GM23248 (cell line): ENCODE measurements around the gene ARID5B. TPM values are rescaled to one million over a fixed set of nuclear protein-coding genes. Genes with fewer than 3 reads are reported as not detected.

Experiments used
- DNase-seq: peaks from one replicate; pipeline ENCODE4 v3.0.0-alpha.2; 2015
- H2AFZ ChIP-seq: fragments of 200-600 bp; sonication (generic); 2 replicates; pipeline ENCODE4 v1.6.1; 2016; ENCODE audit warnings: antibody characterized with exemption
- H3F3A ChIP-seq: fragments of 200-600 bp; sonication (generic); 2 replicates; pipeline ENCODE4 v1.6.1; 2016; ENCODE audit warnings: mild to moderate bottlenecking, antibody characterized with exemption, mixed run types; ENCODE audit not compliant: insufficient read depth
- H3K27ac ChIP-seq: fragments of 200-600 bp; sonication (generic); 2 replicates; pipeline ENCODE4 v1.5.1; 2016; ENCODE audit warnings: mild to moderate bottlenecking
- H3K27me3 ChIP-seq: fragments of 200-600 bp; sonication (generic); replicated peaks from 2 replicates; pipeline ENCODE4 v1.6.1; 2016; ENCODE audit warnings: mild to moderate bottlenecking; ENCODE audit not compliant: insufficient read depth
- H3K36me3 ChIP-seq: fragments of 200-600 bp; sonication (generic); 2 replicates; pipeline ENCODE4 v1.6.1; 2016; ENCODE audit warnings: low read depth, mild to moderate bottlenecking
- H3K4me1 ChIP-seq: fragments of 200-600 bp; sonication (generic); 2 replicates; pipeline ENCODE4 v1.6.1; 2016; ENCODE audit warnings: mild to moderate bottlenecking; ENCODE audit not compliant: insufficient read depth
- H3K4me2 ChIP-seq: fragments of 200-600 bp; sonication (generic); one replicate; pipeline ENCODE4 v1.6.1; 2016; ENCODE audit warnings: mild to moderate bottlenecking; ENCODE audit not compliant: unreplicated experiment
- H3K4me3 ChIP-seq: fragments of 200-600 bp; sonication (generic); 2 replicates; pipeline ENCODE4 v1.5.1; 2016; ENCODE audit warnings: mild to moderate bottlenecking
- H3K79me2 ChIP-seq: fragments of 200-600 bp; sonication (generic); 2 replicates; pipeline ENCODE4 v1.6.1; 2016; ENCODE audit warnings: mild to moderate bottlenecking; ENCODE audit not compliant: insufficient read depth
- H3K9ac ChIP-seq: fragments of 200-600 bp; sonication (generic); 2 replicates; pipeline ENCODE4 v1.6.1; 2016; ENCODE audit warnings: mild to moderate bottlenecking
- H3K9me2 ChIP-seq: fragments of 200-600 bp; sonication (generic); 2 replicates; pipeline ENCODE4 v1.6.1; 2016; ENCODE audit warnings: mixed run types, mild to moderate bottlenecking, moderate library complexity; ENCODE audit not compliant: insufficient read depth
- H3K9me3 ChIP-seq: fragments of 200-600 bp; sonication (generic); one replicate; pipeline ENCODE4 v1.6.1; 2017; ENCODE audit warnings: low read depth
- H4K20me1 ChIP-seq: fragments of 200-600 bp; sonication (generic); 2 replicates; pipeline ENCODE4 v1.6.0; 2016; ENCODE audit not compliant: insufficient read depth
- EZH2 ChIP-seq: fragments of 200-600 bp; sonication (generic); IDR thresholded peaks from 2 replicates; pipeline ENCODE4 v1.6.1; 2018; ENCODE audit warnings: antibody characterized with exemption, mild to moderate bottlenecking; ENCODE audit not compliant: insufficient read depth, poor library complexity, severe bottlenecking
- EZH2phosphoT487 ChIP-seq: fragments of 200-600 bp; sonication (generic); IDR thresholded peaks from 2 replicates; pipeline ENCODE4 v1.6.1; 2018; ENCODE audit warnings: antibody characterized with exemption, moderate library complexity, mild to moderate bottlenecking, low read depth; ENCODE audit not compliant: insufficient read depth
- WGBS, 2 experiments: methylation state at CpG; one replicate each; pipeline ENCODE4 v1.1.6; 2015 to 2017; ENCODE audit warnings: low lambda C conversion rate in 2 of 2, low coverage in 1 of 2; ENCODE audit errors: missing lambda C conversion rate in 2 of 2; 5-methylcytosine and 5-hydroxymethylcytosine counted together
- in situ Hi-C: fragments of 300-500 bp; cut with MboI; formaldehyde crosslinking; loops from 2 replicates; pipeline ENCODE4 v1.15.0; 2020
- polyA plus RNA-seq: library from polyadenylated mRNA; unstranded; fragments of >200 nt; fragmentation: Nextera tagmentation; extraction: Ambion mirVana; gene quantifications from 2 replicates; pipeline ENCODE4 v1.2.1, GENCODE V29; 2016
- total RNA-seq: library from RNA; depleted of rRNA; stranded (reverse); fragments of >200 nt; shearing (Covaris generic); gene quantifications from 2 replicates; pipeline ENCODE4 v1.2.3, GENCODE V29; 2014

ARID5B gene
- total and polyA plus RNA-seq, 2 experiments from 2014 or later = 56.7 to 78.8 TPM

DNA sequence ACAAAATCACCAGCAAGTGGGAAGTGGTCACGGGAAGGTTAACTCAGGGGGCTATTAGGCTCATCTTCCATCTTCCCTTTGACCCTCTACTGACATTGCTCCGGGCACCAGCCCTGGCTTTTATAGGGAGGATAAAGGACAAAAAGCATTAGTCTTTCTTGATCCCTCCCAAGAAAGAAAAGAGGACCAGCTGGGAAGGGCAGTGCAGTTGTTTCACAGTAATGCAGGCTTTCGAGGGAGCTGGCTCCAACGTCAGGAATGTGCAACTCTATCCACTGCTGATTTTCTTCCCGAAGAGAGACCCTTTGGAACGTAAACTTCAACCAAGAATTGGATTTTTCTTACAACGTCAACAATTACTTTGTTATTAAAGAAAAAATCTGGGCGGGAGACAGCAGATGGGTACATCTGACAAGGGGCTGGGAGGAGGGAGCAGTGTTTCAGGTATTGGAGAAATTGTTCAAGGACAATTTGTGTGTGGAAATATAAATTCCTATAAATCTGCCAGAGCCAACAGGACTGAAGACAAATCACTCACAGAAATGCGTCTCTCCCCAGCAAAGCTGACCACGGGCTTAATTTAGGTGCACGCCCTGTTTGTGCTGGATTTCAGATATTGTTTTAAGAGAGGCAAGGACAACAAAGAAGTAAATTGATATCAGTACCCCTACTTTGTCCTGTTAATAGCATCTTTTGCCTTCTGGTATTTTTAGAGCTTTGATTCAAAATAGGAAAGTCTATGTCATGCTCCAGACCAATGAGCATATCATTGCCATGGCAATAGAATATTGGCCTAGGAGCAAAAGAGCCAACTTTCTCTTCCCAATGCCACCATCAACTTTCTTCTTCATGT, 23.4 kb upstream of the ARID5B start:
- Histone ChIP-seq H3K27ac (no peak overlapping the region), H3K4me3 (no peak overlapping the region), H3F3A (peaks cover 4% of the 10 kb centered on the region; the same call in 1 of the 2 replicates), H3K36me3 (no peaks in the 10 kb centered on the region), H4K20me1 (no peaks in the 10 kb centered on the region), H3K27me3 (no peaks in the 10 kb centered on the region), H3K9me2 (no peaks in the 10 kb centered on the region), H3K79me2 (no peaks in the 10 kb centered on the region), H3K4me2 (no peak overlapping the region), H2AFZ (no peak overlapping the region), H3K4me1 (peaks cover 10% of the 10 kb centered on the region), H3K9me3 (no peaks in the 10 kb centered on the region), H3K9ac (no peak overlapping the region)
- in situ Hi-C loops = no loop called here
- no peak for TF ChIP-seq EZH2
- no peak for TF ChIP-seq EZH2phosphoT487
- 81% methylated on average over 11 of the region's 11 CpGs for WGBS, 2 experiments
- no peak for DNase-seq

DNA sequence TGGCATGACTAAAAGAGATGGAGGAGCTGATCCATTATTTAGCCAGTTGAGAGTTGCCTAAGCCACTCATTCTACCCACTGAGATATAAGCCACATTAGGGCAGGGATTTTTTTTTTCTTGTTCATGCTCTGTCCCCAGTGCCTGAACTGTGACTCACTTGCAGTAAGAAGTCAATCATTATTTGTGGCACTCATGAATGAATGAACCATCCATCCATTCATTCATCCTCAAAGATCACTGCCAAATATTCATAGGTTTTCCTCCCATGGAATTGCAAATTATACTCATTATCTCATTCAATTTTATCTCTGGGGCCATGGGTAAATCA, 22.8 kb upstream of the ARID5B start:
- TF ChIP-seq EZH2 (no peak), EZH2phosphoT487 (no peak)
- no peaks in the 10 kb centered on the region for H3K27me3 ChIP-seq
- no peaks in the 10 kb centered on the region for H3K9me2 ChIP-seq
- H3K9ac ChIP-seq = no peak overlapping the region
- no peaks in the 10 kb centered on the region for H3K79me2 ChIP-seq
- no peak overlapping the region for H2AFZ ChIP-seq
- H3K4me1 ChIP-seq = peaks cover 10% of the 10 kb centered on the region
- no peaks in the 10 kb centered on the region for H4K20me1 ChIP-seq
- H3K4me3 ChIP-seq = no peak overlapping the region
- no peaks in the 10 kb centered on the region for H3K9me3 ChIP-seq
- in situ Hi-C loops = no loop called here
- H3F3A ChIP-seq = peaks cover 4% of the 10 kb centered on the region; the same call in 1 of the 2 replicates
- no peak overlapping the region for H3K4me2 ChIP-seq
- H3K36me3 ChIP-seq = no peaks in the 10 kb centered on the region
- H3K27ac ChIP-seq = no peak overlapping the region
- no peak for DNase-seq

GRCh38 chr10:61882621-61883370, 18.7 kb upstream of the ARID5B start:
- TF ChIP-seq EZH2 (no peak), EZH2phosphoT487 (no peak)
- Histone ChIP-seq H3K79me2 (no peaks in the 10 kb centered on the region), H3K27me3 (no peaks in the 10 kb centered on the region), H3K36me3 (no peaks in the 10 kb centered on the region), H3F3A (peaks cover 4% of the 10 kb centered on the region; the same call in 1 of the 2 replicates), H2AFZ (peak overlapping the region; percentile 28; the same call in 1 of the 2 replicates), H4K20me1 (no peaks in the 10 kb centered on the region), H3K9ac (no peak overlapping the region), H3K27ac (peak overlapping the region; percentile 29), H3K9me3 (no peaks in the 10 kb centered on the region), H3K4me3 (no peak overlapping the region; the same call in 1 of the 2 replicates), H3K4me2 (no peak overlapping the region), H3K4me1 (peaks cover 10% of the 10 kb centered on the region), H3K9me2 (no peaks in the 10 kb centered on the region)
- 55 to 63% methylated on average over 6 of the region's 6 CpGs for WGBS, 2 experiments
- in situ Hi-C loops = no loop called here
- DNase-seq = peak; percentile 75

- H3K9me3 ChIP-seq = no peaks in the 10 kb centered on the region
- no peaks in the 10 kb centered on the region for H3K9me2 ChIP-seq
- H3K4me2 ChIP-seq = no peak overlapping the region
- no peak for DNase-seq
- H2AFZ ChIP-seq = no peak overlapping the region
- no peak overlapping the region for H3K9ac ChIP-seq
- in situ Hi-C loops = no loop called here
- WGBS, 2 experiments = 81 to 84% methylated on average over 7 of the region's 7 CpGs
- H3F3A ChIP-seq = peaks cover 4% of the 10 kb centered on the region; the same call in 1 of the 2 replicates
- H4K20me1 ChIP-seq = no peaks in the 10 kb centered on the region
- TF ChIP-seq EZH2phosphoT487 (no peak), EZH2 (no peak)
- H3K79me2 ChIP-seq = no peaks in the 10 kb centered on the region
- H3K36me3 ChIP-seq = no peaks in the 10 kb centered on the region
- no peak overlapping the region for H3K4me3 ChIP-seq
- H3K27ac ChIP-seq = no peak overlapping the region
- H3K27me3 ChIP-seq = no peaks in the 10 kb centered on the region
- H3K4me1 ChIP-seq = peaks cover 10% of the 10 kb centered on the region
Measured at GRCh38 chr10:61883371-61884025, 18.0 kb upstream of the ARID5B start.
